ENCODE measurements around the gene NEB.

NEB gene

GRCh38 chr2:151770995-151771394 lies 36.7 kb upstream of the NEB start:
- ChIA-PET POLR2A (interaction anchor here (0.7 kb wide), 1 partner anchor 215 kb away, joined by 3 read pairs; no protein-coding TSS in a partner anchor), CTCF (no interaction called here)
- TF ChIP-seq CTCF (IDR thresholded peaks at IDR 0.05; ENCODE audit: insufficient read depth, low read length, missing control alignments): no peak
- H3K4me3 ChIP-seq (ENCODE audit: low read depth, low read length): no peak overlapping the region
- DNase-seq (ENCODE audit: low read depth, low spot score): no peak

- TF ChIP-seq CTCF (IDR thresholded peaks at IDR 0.05; ENCODE audit: insufficient read depth, low read length, missing control alignments): no peak
- ChIA-PET CTCF (no interaction called here), POLR2A (no interaction called here)
- DNase-seq (ENCODE audit: low read depth, low spot score): no peak
- no peak overlapping the region for H3K4me3 ChIP-seq (ENCODE audit: low read depth, low read length)
These were observed 35.3 kb upstream of the NEB start for GRCh38 chr2:151769606-151770005.

- CTCF ChIA-PET: no interaction called here
- POLR2A ChIA-PET: no interaction called here
- no peak for DNase-seq (ENCODE audit: low read depth, low spot score)
- no peak for TF ChIP-seq CTCF (IDR thresholded peaks at IDR 0.05; ENCODE audit: insufficient read depth, low read length, missing control alignments)
- H3K4me3 ChIP-seq (ENCODE audit: low read depth, low read length): no peak overlapping the region
These were observed 33.3 kb upstream of the NEB start for GRCh38 chr2:151767536-151767935.

- no peak for TF ChIP-seq CTCF (IDR thresholded peaks at IDR 0.05; ENCODE audit: insufficient read depth, low read length, missing control alignments)
- ChIA-PET CTCF (no interaction called here), POLR2A (no interaction called here)
- DNase-seq (ENCODE audit: low read depth, low spot score): no peak
- no peak overlapping the region for H3K4me3 ChIP-seq (ENCODE audit: low read depth, low read length)
These were observed 32.3 kb upstream of the NEB start for GRCh38 chr2:151766437-151767153.

- ChIA-PET POLR2A (no interaction called here), CTCF (interaction anchor here (1.2 kb wide), 1 partner anchor 260 kb away, joined by 3 read pairs; no protein-coding TSS in a partner anchor)
- DNase-seq (ENCODE audit: low read depth, low spot score): no peak
- no peak for TF ChIP-seq CTCF (IDR thresholded peaks at IDR 0.05; ENCODE audit: insufficient read depth, low read length, missing control alignments)
- no peak overlapping the region for H3K4me3 ChIP-seq (ENCODE audit: low read depth, low read length)
These were observed 31.6 kb upstream of the NEB start for GRCh38 chr2:151765760-151766410.

- CTCF ChIA-PET: interaction anchor here (0.6 kb wide), 1 partner anchor 58 kb away, joined by 3 read pairs; no protein-coding TSS in a partner anchor
- DNase-seq (ENCODE audit: low read depth, low spot score): no peak
- H3K4me3 ChIP-seq (ENCODE audit: low read depth, low read length): no peak overlapping the region
- no peak for TF ChIP-seq CTCF (IDR thresholded peaks at IDR 0.05; ENCODE audit: insufficient read depth, low read length, missing control alignments)
- POLR2A ChIA-PET: no interaction called here
These were observed 28.4 kb upstream of the NEB start for GRCh38 chr2:151762694-151763093.
